ENCODE data around the gene IL1F10. TPM values are rescaled to one million over a fixed set of nuclear protein-coding genes. Genes with fewer than 3 reads are reported as not detected.

IL1F10 gene
- total and polyA plus RNA-seq, 12 donors = not detected

DNA sequence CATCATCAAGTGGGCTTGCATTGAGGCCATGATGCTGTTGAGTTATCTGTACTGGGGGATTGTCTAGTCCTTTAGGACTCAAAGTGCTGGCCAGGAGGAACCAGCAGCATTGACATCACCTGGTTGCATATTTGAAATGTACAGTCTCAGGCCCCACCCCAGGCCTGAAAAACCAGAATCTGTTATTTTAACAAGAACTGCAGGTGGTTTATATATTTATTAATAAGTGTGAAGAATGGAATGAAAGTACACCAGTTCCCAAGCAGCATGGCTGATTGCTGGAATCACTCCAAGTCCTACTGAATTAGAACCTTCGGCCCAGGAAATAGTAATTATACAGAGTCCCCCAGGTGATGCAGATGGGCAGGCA, 2.8 kb downstream of the IL1F10 start:
- no peak for DNase-seq

DNA sequence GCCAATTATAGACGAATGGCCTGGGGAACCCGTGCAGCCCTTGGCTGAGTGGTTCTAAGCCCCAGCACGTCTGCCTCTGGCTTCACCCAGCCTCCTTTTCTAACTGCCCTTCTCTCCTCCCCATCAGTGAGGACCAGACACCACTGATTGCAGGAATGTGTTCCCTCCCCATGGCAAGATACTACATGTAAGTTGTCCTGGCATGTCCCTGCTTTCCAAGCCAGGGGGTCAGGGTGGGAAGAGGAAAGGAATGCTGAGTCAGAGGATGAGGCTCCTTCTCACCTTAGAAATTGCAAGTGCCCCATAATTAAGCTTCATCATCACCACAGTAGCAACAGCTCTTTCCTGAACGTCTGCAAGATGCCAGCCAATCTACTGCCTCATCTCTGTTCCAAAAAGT, 4.8 kb downstream of the IL1F10 start:
- TF ChIP-seq, protein P1, sequence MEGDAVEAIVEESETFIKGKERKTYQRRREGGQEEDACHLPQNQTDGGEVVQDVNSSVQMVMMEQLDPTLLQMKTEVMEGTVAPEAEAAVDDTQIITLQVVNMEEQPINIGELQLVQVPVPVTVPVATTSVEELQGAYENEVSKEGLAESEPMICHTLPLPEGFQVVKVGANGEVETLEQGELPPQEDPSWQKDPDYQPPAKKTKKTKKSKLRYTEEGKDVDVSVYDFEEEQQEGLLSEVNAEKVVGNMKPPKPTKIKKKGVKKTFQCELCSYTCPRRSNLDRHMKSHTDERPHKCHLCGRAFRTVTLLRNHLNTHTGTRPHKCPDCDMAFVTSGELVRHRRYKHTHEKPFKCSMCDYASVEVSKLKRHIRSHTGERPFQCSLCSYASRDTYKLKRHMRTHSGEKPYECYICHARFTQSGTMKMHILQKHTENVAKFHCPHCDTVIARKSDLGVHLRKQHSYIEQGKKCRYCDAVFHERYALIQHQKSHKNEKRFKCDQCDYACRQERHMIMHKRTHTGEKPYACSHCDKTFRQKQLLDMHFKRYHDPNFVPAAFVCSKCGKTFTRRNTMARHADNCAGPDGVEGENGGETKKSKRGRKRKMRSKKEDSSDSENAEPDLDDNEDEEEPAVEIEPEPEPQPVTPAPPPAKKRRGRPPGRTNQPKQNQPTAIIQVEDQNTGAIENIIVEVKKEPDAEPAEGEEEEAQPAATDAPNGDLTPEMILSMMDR (IDR thresholded peaks at IDR 0.05) = no peak
- H3K27me3 ChIP-seq = no peaks in the 10 kb centered on the region
- no peaks in the 10 kb centered on the region for H3K9me3 ChIP-seq
- WGBS, 2 donors = 42 to 43% methylated on average over 4 of the region's 4 CpGs
- H3K36me3 ChIP-seq = no peaks in the 10 kb centered on the region
- H3K27ac ChIP-seq = no peak overlapping the region
- DNase-seq = no peak
- H3K4me3 ChIP-seq = no peak overlapping the region
- peak in 1 of 8 donors; percentile 14 for ATAC-seq
- H3K4me1 ChIP-seq = peaks cover 0 to 7% (median 0%) of the 10 kb centered on the region in 9 donors
- intact Hi-C loops (cut with DNase I) = no loop called here

More for the DNA sequence above, 2.8 kb downstream of the IL1F10 start:
- intact Hi-C loops (cut with DNase I) = no loop called here
- H3K36me3 ChIP-seq = no peaks in the 10 kb centered on the region
- no peak overlapping the region for H3K27ac ChIP-seq
- peaks cover 0 to 7% (median 0%) of the 10 kb centered on the region in 9 donors for H3K4me1 ChIP-seq
- no peaks in the 10 kb centered on the region for H3K27me3 ChIP-seq
- WGBS, 2 donors = 52 to 73% methylated on average over 1 of the region's 1 CpG
- H3K4me3 ChIP-seq = no peak overlapping the region
- ATAC-seq = no peak
- TF ChIP-seq, protein P1 (IDR thresholded peaks at IDR 0.05) = no peak
- H3K9me3 ChIP-seq = no peaks in the 10 kb centered on the region

DNA sequence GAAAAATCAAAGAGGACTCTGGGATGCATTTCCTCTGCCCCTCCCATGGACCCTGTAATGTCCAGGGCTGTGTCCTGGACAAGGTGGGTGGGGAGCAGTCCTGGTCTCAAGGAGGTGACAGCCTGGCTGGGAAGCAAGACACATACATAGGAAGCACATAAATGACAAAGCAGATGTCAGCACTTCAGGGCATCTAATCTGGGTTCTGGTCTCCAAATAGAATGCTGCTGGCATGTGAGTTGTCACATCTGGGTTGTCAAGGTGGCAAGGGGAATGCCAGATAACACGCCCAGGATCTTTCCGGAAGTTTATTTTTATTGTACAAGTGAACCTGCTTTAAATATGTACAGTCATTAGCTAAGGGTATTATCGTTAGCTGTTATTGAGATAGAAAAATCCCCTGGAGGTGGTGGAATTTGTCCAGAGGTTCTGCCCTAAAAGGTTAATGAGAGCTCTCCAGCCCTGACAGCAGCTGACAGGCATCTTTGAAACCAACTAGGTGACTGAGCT, 5.6 kb downstream of the IL1F10 start:
- no peaks in the 10 kb centered on the region for H3K9me3 ChIP-seq
- intact Hi-C loops (cut with DNase I) = no loop called here
- no peaks in the 10 kb centered on the region for H3K27me3 ChIP-seq
- WGBS, 2 donors = 20 to 25% methylated on average over 3 of the region's 3 CpGs
- no peaks in the 10 kb centered on the region for H3K36me3 ChIP-seq
- no peak overlapping the region for H3K4me3 ChIP-seq
- H3K27ac ChIP-seq = no peak overlapping the region
- TF ChIP-seq, protein P1 (IDR thresholded peaks at IDR 0.05) = no peak
- DNase-seq = no peak
- peaks cover 0 to 7% (median 0%) of the 10 kb centered on the region in 9 donors for H3K4me1 ChIP-seq
- peak in 3 of 8 donors; percentile 24 to 80 (median 28) for ATAC-seq

DNA sequence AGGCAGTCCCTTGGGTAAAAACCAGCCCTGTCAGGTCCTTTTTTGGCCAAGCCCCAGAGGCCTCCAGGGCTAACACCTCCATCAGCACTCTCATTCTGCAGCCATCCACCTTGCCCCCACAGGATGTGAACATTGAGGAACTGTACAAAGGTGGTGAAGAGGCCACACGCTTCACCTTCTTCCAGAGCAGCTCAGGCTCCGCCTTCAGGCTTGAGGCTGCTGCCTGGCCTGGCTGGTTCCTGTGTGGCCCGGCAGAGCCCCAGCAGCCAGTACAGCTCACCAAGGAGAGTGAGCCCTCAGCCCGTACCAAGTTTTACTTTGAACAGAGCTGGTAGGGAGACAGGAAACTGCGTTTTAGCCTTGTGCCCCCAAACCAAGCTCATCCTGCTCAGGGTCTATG, 7.3 kb downstream of the IL1F10 start:
- Histone ChIP-seq H3K9me3 (no peaks in the 10 kb centered on the region), H3K36me3 (no peaks in the 10 kb centered on the region), H3K27me3 (no peaks in the 10 kb centered on the region), H3K4me3 (no peak overlapping the region), H3K27ac (no peak overlapping the region), H3K4me1 (peaks cover 0 to 9% (median 0%) of the 10 kb centered on the region in 9 donors)
- WGBS, 2 donors = 76 to 85% methylated on average over 5 of the region's 5 CpGs
- TF ChIP-seq, protein P1 (IDR thresholded peaks at IDR 0.05) = no peak
- intact Hi-C loops (cut with DNase I) = no loop called here
- DNase-seq = no peak
- ATAC-seq = no peak

All from heart right ventricle (tissue), 16 donors.